Measurements from ENCODE around the gene CGNL1.

Gene CGNL1

GRCh38 chr15:57575363-57575762 is 199.1 kb downstream of the CGNL1 start:
- Histone ChIP-seq H4K20me1 (ENCODE audit: insufficient read depth, low read length) (no peaks in the 10 kb centered on the region), H3K4me1 (ENCODE audit: low read length) (no peaks in the 10 kb centered on the region), H3K27me3 (replicated peaks; ENCODE audit: insufficient read depth, low read length) (no peaks in the 10 kb centered on the region), H3K36me3 (replicated peaks; ENCODE audit: insufficient read depth, low read length) (no peaks in the 10 kb centered on the region), H3K4me3 (ENCODE audit: low read length) (no peak overlapping the region), H3K4me2 (ENCODE audit: low read depth, low read length) (no peak overlapping the region), H3F3A (ENCODE audit: insufficient read depth, low read length) (no peaks in the 10 kb centered on the region), H3K9me2 (replicated peaks; ENCODE audit: insufficient read depth, low read length) (no peaks in the 10 kb centered on the region), H3K9ac (ENCODE audit: low read length) (no peak overlapping the region), H3K9me3 (replicated peaks; ENCODE audit: insufficient read depth, low read length) (no peaks in the 10 kb centered on the region), H3K27ac (ENCODE audit: low read length) (no peak overlapping the region), H3K79me2 (ENCODE audit: low read length) (no peaks in the 10 kb centered on the region), H2AFZ (ENCODE audit: low read length) (no peak overlapping the region)
- DNase-seq: no peak
- TF ChIP-seq EZH2phosphoT487 (IDR thresholded peaks at IDR 0.05; ENCODE audit: low read length) (no peak), CTCF (IDR thresholded peaks at IDR 0.05; ENCODE audit: low read length) (no peak), EZH2 (optimal IDR thresholded peaks at IDR 0.05; ENCODE audit: low read depth, low read length) (no peak)

GRCh38 chr15:57578288-57578900 is 202.1 kb downstream of the CGNL1 start:
- Histone ChIP-seq H3K9ac (ENCODE audit: low read length) (no peak overlapping the region), H3K9me3 (replicated peaks; ENCODE audit: insufficient read depth, low read length) (no peaks in the 10 kb centered on the region), H3K4me3 (ENCODE audit: low read length) (no peak overlapping the region), H2AFZ (ENCODE audit: low read length) (no peak overlapping the region), H3K79me2 (ENCODE audit: low read length) (no peaks in the 10 kb centered on the region), H3K9me2 (replicated peaks; ENCODE audit: insufficient read depth, low read length) (no peaks in the 10 kb centered on the region), H4K20me1 (ENCODE audit: insufficient read depth, low read length) (no peaks in the 10 kb centered on the region), H3K4me2 (ENCODE audit: low read depth, low read length) (no peak overlapping the region), H3K4me1 (ENCODE audit: low read length) (no peaks in the 10 kb centered on the region), H3K36me3 (replicated peaks; ENCODE audit: insufficient read depth, low read length) (no peaks in the 10 kb centered on the region), H3K27me3 (replicated peaks; ENCODE audit: insufficient read depth, low read length) (no peaks in the 10 kb centered on the region), H3K27ac (ENCODE audit: low read length) (no peak overlapping the region), H3F3A (ENCODE audit: insufficient read depth, low read length) (no peaks in the 10 kb centered on the region)
- no peak for DNase-seq
- TF ChIP-seq EZH2 (optimal IDR thresholded peaks at IDR 0.05; ENCODE audit: low read depth, low read length) (no peak), EZH2phosphoT487 (IDR thresholded peaks at IDR 0.05; ENCODE audit: low read length) (no peak), CTCF (IDR thresholded peaks at IDR 0.05; ENCODE audit: low read length) (no peak)

GRCh38 chr15:57580428-57580827 is 204.1 kb downstream of the CGNL1 start:
- no peaks in the 10 kb centered on the region for H3K79me2 ChIP-seq (ENCODE audit: low read length)
- DNase-seq: no peak
- no peak overlapping the region for H3K4me3 ChIP-seq (ENCODE audit: low read length)
- no peaks in the 10 kb centered on the region for H4K20me1 ChIP-seq (ENCODE audit: insufficient read depth, low read length)
- no peak for TF ChIP-seq CTCF (IDR thresholded peaks at IDR 0.05; ENCODE audit: low read length)
- no peak for TF ChIP-seq EZH2phosphoT487 (IDR thresholded peaks at IDR 0.05; ENCODE audit: low read length)
- no peak for TF ChIP-seq EZH2 (optimal IDR thresholded peaks at IDR 0.05; ENCODE audit: low read depth, low read length)
- no peaks in the 10 kb centered on the region for H3F3A ChIP-seq (ENCODE audit: insufficient read depth, low read length)
- no peak overlapping the region for H2AFZ ChIP-seq (ENCODE audit: low read length)
- H3K4me1 ChIP-seq (ENCODE audit: low read length): no peaks in the 10 kb centered on the region
- H3K36me3 ChIP-seq (replicated peaks; ENCODE audit: insufficient read depth, low read length): no peaks in the 10 kb centered on the region
- no peak overlapping the region for H3K9ac ChIP-seq (ENCODE audit: low read length)
- no peak overlapping the region for H3K27ac ChIP-seq (ENCODE audit: low read length)
- no peaks in the 10 kb centered on the region for H3K27me3 ChIP-seq (replicated peaks; ENCODE audit: insufficient read depth, low read length)
- no peak overlapping the region for H3K4me2 ChIP-seq (ENCODE audit: low read depth, low read length)
- H3K9me2 ChIP-seq (replicated peaks; ENCODE audit: insufficient read depth, low read length): no peaks in the 10 kb centered on the region
- H3K9me3 ChIP-seq (replicated peaks; ENCODE audit: insufficient read depth, low read length): no peaks in the 10 kb centered on the region
